Dedifferentiated amniotic fluid mesenchymal stem cell (primary cell): ENCODE data around the gene EFCAB12.

Source experiments
- DNase-seq: peaks from one replicate; pipeline ENCODE4 v3.0.0-alpha.2; 2016; ENCODE audit errors: extremely low spot score

The EFCAB12 gene

DNA sequence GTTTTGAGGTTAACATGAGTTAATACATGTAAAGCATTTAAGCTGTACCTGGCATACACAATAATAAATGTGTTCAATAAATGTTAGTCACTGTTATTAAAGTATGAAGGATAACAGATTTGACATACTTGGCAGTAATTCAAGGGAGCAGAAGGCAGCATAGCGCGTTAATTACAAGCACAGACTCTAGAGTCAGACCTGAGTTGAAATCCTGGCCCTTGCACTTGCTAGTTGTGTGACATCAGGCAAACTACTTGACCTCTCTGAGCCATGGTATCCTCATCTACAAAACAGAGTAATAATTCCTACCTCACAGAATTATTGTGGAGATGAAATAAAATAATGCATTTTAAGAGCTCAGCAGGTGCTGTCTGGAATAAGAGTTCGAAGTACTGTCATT is 17.0 kb upstream of the EFCAB12 start:
- DNase-seq = no peak

DNA sequence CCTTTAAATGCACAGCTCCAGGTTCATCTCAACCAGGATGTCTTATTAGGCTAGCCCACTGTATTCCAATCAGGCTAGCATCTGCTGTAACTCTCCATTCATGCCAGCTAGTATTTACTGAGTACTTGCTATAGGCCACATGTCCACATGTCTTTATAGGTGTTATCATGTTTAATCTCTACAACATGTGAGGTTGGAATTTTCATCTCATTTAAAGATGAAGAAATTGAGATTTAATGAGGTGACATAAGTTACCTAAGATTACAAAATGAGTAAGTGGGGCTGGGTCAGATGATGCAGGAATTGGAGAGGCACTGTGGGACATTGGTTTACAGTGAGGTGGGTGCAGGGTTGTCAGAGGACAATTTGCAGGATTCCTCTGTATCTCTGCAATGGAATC is 14.5 kb upstream of the EFCAB12 start:
- DNase-seq = no peak

DNA sequence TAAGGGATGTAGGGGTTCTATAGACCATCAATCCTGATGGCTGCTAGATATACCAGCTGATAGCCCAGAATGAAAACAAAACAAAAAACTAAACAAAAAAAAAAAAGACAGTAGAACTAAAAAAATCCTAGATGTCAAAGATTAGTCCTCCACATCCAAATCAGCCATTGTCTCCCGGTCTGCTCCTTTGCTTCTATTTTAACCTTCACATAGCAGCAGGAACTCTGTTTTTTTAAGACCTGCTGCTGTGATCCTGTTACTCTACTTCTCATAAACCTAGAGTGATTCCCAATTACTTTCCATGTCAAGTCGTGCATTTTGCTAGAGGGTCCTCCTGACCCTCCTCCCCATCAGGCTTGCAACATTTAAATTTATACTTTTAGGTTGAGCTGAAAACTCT is 14.1 kb upstream of the EFCAB12 start:
- DNase-seq = no peak

DNA sequence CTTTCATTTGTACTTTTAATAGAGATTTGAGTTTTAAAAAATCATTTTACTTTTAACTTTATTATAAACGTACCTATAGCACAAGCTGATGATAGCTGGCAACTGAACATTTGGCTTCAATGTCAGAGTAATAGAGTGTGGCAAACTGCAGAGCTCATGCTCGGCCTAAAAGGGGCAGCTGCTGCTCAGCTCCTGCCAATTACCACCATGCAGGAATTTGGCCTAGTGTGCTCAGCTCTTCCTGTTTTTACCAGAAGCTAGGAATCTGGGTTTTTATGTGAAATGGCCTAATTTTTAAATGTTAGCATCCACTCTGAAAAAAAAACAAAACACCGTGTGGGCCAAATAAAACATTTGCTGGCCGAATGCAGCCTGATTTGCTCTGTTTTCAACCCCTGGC is 13.3 kb upstream of the EFCAB12 start:
- peak; percentile 25 for DNase-seq

DNA sequence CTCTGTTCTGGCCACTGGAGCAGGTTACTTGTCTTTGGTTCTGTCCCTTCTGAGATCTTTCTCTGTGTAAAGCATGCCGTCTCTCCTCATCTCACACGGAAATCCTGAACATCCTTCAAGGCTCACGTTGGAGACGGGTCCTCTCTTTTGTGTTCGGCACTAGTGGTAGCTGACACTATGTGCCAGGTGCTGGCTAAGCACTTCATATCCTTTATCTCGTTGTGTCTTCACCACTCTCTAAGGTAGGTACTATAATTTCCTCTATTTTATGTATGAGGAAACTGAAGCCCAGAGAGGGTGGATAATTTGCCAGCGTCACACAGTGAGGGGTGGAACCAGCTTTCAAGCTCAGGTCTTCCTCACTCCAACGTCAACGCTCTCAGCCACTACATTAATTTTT is 12.8 kb upstream of the EFCAB12 start:
- DNase-seq = no peak

DNA sequence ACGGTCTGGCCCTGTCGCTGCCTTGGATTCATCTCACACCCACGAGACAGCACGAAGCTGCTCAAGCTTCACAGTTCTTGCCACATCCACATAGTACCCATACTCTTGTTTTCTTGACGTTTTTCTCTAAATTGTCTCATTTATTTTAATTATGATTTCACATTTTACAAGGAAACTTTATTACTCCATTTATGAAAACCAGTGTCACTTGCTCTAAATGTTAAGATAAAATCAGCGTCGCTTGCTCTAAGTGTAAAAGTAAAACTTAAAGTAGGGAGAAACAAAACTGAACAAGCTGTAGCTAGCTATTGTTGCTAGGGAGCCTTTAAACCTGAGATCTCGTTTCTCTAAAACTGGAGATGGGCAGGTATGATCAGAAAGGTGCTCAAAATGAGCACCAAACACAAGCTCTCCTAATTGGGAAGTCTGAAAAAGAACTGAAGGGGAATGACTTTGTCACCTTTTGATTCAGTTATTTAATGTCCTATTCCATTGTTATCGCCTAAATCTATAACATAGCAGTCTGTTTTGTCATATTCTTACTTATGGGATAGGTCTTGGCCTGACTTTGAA is 12.3 kb upstream of the EFCAB12 start:
- DNase-seq = peak; percentile 22

DNA sequence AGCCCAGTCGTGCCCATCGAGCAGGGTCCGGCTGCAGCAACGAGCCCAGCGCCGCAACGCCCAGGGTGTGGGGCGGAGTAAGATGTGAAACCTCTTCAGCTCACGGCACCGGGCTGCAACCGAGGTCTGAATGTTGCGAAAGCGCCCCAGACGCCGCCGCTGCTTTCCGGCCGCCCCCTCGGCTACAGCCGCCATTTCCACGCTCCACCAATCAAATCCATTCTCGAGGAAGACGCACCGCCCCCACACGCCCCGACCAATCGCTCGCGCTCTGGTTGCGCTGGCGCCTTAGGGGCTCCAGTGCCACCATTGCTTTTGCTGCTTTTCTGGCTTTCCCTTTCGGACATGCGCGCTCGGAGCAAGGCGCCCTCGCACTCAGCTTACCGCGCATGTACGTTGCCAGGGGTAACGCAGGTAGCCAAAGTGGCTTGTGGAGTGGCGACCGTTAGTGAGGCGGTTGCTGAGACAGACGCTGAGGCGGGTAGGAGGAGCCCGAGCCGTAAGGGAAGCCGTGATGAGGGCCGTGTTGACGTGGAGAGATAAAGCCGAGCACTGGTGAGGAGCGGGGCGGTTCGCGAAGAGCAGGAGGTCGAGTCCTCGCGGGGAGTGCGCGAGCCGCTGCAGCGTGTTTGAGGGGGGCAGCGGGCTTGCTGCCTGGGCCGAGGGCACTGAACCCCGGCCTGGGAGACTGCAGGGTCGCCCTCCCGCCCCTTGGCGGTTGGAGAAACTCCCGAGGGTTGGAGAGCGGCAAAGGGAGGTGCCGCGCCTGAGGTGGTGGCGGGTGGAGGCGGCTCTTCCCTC is 11.6 kb upstream of the EFCAB12 start, which contains the start of the genes IFT122 and MBD4:
TSS of gene IFT122 (plus strand) at position 408 of the 801 bp plus-strand sequence. CDS start at position 515, 107 bp downstream.
TSS of gene MBD4 (minus strand) at position 132 of the 801 bp plus-strand sequence. CDS start at position 17, 115 bp downstream.
- DNase-seq = peak; percentile 97

DNA sequence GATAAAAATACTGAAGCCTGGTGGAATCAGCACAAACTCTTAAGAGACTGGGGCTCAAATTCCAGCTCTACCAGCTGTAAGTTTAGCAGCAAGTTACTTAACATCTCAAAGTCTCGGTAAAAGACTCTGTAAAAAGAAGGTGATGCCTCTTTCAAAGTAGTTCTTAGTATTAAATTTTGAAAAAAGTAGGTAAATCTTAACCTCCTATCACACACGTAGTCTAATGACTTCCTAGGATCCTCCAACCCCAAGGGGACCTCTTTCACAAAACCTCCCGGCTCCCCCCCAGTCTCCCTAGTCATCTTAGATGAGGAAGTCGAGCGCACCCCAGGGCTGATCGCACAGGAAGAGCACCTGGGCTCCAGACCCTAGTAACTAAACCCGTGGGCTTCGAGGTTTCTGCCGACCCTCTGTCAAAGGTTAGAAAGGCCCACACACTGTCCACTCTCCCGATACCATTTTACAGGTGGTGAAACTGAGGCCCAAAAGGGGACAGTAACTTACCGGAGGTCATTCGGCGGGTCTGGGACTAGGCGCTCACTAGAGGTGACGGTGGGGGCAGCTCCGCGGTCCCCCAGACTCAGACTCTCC is 10.9 kb upstream of the EFCAB12 start:
- no peak for DNase-seq

DNA sequence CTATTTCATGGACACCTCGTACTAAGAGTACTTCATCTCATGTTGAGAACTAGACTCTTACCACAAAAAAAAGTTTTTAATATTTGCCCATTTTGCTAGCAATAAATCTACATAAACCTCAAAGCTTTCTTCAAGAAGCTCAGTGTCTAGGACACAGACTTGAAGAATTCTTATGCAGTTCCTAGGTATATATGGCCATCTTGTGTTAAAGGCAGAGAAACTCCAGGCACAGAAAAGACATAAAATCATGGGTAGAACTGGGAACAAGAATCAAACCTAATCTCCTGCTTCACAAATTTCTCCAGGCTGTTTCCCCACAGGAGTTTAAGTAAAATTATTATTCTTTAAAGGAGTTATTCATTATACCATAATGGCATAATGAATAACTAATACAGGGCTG is 6.9 kb upstream of the EFCAB12 start:
- no peak for DNase-seq

DNA sequence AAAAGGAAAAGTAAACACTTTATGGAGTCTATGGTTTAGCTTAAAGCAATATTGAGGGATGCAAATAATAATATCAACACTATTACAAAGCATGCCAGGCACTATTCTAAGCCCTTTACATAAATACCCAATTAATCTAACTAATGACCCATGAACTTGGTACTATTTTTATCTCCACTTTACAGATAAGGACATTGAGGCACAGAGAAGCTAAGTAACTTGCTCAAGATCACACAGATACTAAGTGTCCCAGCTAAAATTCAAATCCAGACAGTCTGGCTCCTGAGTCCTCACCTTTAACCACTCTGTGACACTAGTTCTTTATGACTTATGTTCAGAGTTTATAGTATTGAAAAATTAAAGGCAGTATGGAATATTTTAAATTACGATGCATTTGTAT is 5.7 kb upstream of the EFCAB12 start:
- DNase-seq = no peak

DNA sequence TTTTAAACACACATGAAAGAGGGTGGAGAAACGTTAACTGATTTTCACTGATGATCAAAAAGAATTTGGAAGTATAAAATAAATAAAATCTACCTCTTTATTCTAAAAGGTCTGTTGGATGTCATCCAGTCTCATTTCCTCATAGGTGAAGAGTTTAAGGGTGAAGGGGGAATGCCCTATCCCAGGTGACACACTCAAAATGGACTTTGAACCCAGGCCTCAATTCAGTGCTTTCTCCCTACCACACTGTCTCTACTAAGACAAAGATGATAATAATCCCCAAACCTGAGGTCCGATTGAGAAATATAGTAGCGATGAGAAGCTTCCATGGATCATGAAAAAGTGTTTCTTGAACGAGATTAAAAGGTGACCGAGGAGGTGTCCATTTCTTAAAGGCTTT is 5.1 kb upstream of the EFCAB12 start:
- no peak for DNase-seq

DNA sequence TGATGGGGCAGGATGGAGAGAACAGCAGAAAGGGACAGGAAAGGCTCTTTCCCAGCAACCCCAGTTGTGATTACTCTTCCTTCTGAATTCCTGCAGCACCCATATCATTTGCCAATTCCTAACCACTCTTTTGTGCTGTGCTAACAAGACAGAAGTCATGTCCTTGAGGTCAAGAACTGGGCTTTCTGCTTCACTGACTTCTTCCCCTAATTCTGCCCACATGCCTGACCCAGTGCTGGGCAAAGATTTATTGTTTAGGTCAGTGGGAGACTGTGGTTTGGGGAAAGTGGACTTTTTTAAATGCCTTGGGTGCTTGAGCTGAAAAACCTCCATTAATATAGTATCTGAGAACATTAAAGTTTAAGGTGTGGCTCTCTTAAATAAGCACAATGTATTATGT is 4.2 kb upstream of the EFCAB12 start:
- DNase-seq = no peak

DNA sequence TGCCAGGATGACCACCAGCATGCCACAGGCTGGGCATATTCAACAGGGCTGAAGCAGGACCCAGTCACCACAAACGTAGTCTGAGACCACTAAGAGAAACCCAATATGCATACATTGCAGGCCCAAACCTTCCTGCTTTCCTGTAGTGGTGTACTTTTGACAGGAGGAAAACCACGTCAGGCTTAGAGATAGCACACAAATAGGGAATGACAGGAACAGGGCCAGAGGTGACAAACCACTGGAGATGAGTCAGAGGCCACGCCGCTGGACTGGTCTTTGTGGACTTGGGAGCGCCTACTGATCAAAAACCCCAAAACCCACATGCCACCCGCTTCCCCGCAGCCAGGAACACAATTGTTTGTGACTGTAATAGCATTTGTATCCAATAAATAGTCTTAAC is 3.6 kb upstream of the EFCAB12 start:
- DNase-seq = no peak

DNA sequence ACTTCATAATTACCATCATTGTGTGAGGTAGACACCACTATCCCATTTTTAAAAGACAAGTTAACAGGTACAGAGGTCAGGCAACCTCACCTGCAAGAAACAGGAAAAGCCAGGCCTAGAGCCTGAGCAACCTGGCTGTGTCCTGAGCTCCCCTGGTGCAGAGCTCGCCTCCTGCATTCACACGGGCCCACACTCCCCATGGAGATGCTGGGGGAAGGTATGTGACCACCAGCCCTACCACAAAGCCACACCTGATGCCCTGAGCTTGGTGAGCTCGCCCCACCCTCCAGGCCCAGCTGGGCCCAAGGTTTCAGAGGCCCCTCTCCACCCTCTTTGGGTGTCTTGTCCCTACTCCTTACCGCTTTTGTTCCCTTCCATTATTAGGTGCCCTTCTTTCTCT is 1.2 kb upstream of the EFCAB12 start:
- DNase-seq = no peak

DNA sequence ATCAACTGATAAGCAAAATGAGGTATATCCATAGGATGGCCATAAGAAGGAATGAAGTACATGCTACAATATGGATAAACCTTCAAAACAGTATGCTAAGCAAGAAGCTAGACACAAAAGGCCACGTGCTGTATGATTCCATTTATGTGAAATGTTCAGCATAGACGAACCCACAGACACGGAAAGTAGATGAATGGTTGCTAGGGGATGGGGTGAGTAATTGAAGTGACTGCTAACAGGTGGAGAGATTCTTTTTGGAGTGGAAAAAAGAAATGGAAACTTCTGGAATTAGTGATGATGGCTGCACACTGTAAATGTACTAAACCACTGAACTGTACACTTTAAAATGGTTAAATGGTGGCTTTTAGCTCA is 630 bp upstream of the EFCAB12 start:
- no peak for DNase-seq

DNA sequence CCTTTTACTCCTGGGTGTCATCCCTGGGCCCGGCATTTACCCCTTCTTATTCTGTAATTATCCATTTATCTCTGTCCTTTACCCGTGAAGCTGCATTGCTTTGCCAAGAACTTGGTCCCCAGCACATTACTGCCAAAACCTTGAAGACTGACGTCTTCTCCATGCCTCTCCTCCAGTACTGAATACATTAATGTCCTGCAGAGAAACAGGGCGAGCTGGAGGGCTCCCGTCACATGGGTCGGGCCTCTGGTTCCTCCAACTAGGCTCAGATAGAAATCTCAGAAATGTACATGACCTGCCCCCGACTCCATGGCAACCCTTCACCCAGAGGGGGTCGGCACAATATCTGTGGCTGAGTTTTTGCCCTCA is 445 bp downstream of the EFCAB12 start:
- DNase-seq = no peak

DNA sequence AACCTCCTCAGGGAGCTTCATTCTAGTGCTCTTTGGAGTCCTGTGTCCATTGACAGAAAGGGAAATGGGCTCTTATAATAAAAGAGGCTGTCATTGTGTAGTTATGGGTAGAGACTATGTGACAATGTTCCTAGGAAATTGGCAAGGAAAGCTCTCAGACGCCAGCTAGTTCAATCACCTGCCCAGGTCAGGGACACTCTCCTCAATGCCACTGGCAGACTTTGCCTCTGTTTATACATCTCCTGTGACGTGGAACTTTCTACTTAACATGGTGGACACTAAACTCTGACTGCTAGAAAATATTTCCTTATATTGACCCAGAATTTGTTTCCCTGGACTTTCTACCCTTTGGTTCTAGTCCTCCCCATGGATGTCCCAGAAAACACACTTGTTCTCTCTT is 2.8 kb downstream of the EFCAB12 start:
- no peak for DNase-seq

DNA sequence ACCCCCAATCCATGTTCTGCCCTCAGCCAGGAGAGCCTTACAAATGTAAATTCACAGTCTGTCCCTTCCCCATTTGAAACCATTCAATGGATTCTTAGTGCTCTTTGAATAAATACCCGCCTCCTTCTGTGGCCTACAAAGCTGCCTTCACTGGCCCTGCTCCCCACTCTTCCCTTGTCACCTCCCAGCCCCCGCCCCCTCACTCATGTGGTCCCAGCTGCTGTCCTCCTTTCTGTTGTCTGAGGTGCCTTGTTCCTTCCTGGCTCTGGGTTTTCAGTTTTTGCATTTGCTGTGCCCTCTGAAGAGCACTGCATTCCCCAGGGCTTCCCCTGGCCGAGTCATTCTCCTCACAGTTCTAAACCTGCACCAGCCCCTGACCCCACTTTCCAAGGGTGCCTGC is 3.2 kb downstream of the EFCAB12 start:
- no peak for DNase-seq

DNA sequence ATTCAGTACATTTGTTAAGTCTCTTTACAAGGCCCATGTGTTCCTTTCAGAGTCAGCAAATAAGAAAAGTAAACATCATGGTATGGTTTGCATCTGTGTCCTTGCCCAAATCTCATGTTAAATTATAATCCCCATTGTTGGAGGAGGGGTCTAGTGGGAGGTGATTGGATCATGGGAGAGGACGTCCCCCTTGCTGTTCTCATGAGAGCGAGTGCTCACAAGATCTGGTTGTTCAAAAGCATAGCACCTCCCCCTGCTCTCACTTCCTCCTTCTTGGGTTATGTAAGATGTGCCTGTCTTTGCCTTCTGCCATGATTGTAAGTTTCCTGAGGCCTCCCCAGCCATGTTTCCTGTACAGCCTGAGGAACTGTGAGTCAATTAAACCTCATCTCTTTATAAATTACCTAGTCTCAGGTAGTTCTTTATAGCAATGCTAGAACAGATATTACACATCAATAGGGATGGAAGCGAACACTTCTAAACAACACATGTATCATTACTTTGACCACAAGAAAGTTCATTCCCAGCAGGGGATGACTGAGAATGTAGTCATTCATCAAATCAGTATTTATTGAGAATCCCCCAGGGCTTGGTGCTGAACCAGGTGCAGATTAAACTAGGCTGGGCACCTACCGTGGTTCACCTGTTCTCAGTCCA is 4.1 kb downstream of the EFCAB12 start:
- no peak for DNase-seq

DNA sequence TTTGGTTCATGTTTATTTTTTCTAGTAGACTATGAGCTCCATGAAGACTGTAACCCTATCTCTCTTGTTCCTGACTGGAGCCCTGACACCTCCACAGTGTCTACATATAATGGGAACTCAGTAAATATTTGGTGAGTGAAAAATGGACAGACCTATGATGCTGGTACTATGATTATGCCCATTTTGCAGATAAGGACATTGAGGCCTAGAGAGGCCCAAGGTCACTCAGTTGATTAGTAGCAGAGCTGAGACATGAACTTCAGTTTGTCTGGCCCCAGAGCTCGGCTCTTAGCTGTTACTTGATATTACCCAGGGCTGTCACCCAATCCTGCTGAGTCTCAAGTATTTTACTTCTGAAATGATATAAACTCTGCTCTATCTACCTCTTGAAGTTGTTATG is 5.5 kb downstream of the EFCAB12 start:
- DNase-seq = no peak

DNA sequence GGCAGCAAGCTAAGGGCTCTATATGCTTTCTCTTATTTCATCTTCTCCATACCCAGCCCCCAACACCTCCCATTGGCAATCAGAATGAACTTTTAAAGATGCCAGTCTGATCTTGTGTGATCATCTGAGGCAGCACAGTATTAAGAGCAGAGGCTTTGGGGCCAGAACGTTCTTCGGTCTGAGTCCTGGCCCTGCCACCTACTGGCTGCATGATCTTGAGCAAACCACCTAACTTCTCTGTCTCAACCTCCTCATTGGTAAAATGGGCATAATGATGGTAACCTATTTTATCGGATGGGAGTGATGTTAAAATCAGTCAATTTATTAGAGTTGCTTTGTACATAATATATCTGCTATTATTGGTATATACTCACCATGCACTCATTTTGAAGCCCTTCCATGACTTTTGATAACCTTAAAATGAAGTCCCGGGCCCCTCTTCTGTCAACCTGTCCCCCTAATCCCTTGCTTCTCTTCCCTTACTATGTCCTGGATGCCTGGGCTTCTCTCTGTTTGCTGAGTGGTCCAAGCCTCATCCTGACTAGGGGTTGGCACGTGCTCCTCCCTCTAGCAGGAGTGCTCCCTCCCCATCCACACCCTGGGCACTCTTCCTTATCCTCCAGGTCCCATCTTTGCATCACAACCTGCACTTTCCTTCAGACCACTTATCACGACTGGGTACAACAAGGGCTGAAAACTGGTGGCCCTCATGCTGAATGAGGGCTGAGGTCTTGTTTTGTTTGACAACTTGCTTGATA is 6.3 kb downstream of the EFCAB12 start:
- no peak for DNase-seq
